Middle frontal gyrus (tissue), 1 donor: ENCODE measurements around the gene SLAMF7.
"Not testable (repeated sequence)": the region's sequence is repeated elsewhere in the genome, so short reads cannot be mapped to it uniquely, and the experiment has no call there.

Experiments
- DNase-seq: peaks from one replicate; pipeline ENCODE4 v3.0.0-alpha.2; 2015; ENCODE audit warnings: low spot score; ENCODE audit errors: extremely low spot score

Gene SLAMF7

GRCh38 chr1:160773093-160773492, 34.0 kb downstream of the SLAMF7 start:
- DNase-seq: no peak

GRCh38 chr1:160774886-160775719, 36.1 kb downstream of the SLAMF7 start:
- no peak for DNase-seq

GRCh38 chr1:160776178-160776577, 37.1 kb downstream of the SLAMF7 start:
- no peak for DNase-seq

GRCh38 chr1:160777486-160778089, 38.5 kb downstream of the SLAMF7 start:
- no peak for DNase-seq

GRCh38 chr1:160778976-160779375, 39.9 kb downstream of the SLAMF7 start:
- no peak for DNase-seq

GRCh38 chr1:160779626-160780397, 40.8 kb downstream of the SLAMF7 start:
- no peak for DNase-seq

GRCh38 chr1:160780398-160780755, 41.3 kb downstream of the SLAMF7 start:
- DNase-seq: no peak

- no peak for DNase-seq
These were observed 42.2 kb downstream of the SLAMF7 start for GRCh38 chr1:160781186-160781766.

GRCh38 chr1:160781914-160782689, 43.1 kb downstream of the SLAMF7 start:
- no peak for DNase-seq

GRCh38 chr1:160782988-160783765, 44.1 kb downstream of the SLAMF7 start:
- not testable (repeated sequence) for DNase-seq

GRCh38 chr1:160789051-160789701, 50.1 kb downstream of the SLAMF7 start:
- DNase-seq: no peak

GRCh38 chr1:160789702-160790611, 50.9 kb downstream of the SLAMF7 start:
- no peak for DNase-seq

GRCh38 chr1:160794376-160794775, 55.3 kb downstream of the SLAMF7 start:
- DNase-seq: no peak

- no peak for DNase-seq
These were observed 56.9 kb downstream of the SLAMF7 start, which contains the start of gene LY9 for GRCh38 chr1:160795951-160796383. Gene LY9 (plus strand): TSS chr1:160796174. CDS start chr1:160796188, 14 bp downstream.

- no peak for DNase-seq
These were observed 58.2 kb downstream of the SLAMF7 start for GRCh38 chr1:160797271-160797709.

GRCh38 chr1:160797861-160798273, 58.8 kb downstream of the SLAMF7 start:
- DNase-seq: no peak

GRCh38 chr1:160798439-160798838, 59.4 kb downstream of the SLAMF7 start:
- DNase-seq: no peak

GRCh38 chr1:160799641-160800040, 60.6 kb downstream of the SLAMF7 start:
- no peak for DNase-seq
